AG20443 (cell line): ENCODE data around the gene MARCKSL1.
"Not testable (repeated sequence)": the region's sequence is repeated elsewhere in the genome, so short reads cannot be mapped to it uniquely, and the experiment has no call there.

ENCODE experiments used
- DNase-seq: peaks from one replicate; pipeline ENCODE4 v3.0.0; 2012; ENCODE audit warnings: low spot score, mixed read lengths

The MARCKSL1 gene

GRCh38 chr1:32285658-32286057 is 50.4 kb downstream of the MARCKSL1 start:
- DNase-seq, result no peak

DNA sequence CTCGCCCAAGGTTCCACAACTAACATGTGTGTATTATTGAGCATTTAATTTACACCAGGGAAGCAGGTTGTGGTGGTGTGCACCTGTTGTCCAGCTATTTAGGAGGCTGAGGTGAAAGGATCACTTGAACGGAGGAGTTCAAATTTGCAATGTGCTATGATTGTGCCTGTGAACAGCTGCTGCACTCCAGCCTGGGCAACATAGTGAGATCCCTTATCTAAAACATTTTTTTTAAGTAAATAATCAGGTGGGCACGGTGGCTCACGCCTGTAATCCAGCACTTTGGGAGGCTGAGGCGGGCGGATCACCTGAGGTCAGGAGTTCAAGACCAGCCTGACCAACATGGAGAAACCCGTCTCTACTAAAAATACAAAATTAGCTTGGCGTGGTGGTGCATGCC is 51.3 kb downstream of the MARCKSL1 start:
- not testable (repeated sequence) for DNase-seq
